Right lobe of liver (tissue), 6 donors: ENCODE measurements around the gene EPOP. TPM values are rescaled to one million over a fixed set of nuclear protein-coding genes. Genes with fewer than 3 reads are reported as not detected.
A peak's percentile ranks its signal among the peaks of the same experiment; 100 is the strongest.

Experiments
- ATAC-seq, 4 donors: fragments of 200-7000 bp; cut with Tn5 transposase; one replicate each; pipeline ENCODE4 v1.9.1; 2020; ENCODE audit warnings: mild to moderate bottlenecking in 4 of 4, moderate library complexity in 4 of 4
- DNase-seq, 3 donors: peaks; one replicate each; pipeline ENCODE4 v3.0.0-alpha.2; 2020
- H3K27ac ChIP-seq, 3 donors: fragments of 200-600 bp; one replicate each; pipeline ENCODE4 v1.8.0; 2022
- H3K27me3 ChIP-seq, 2 donors: fragments of 200-600 bp; one replicate each; pipeline ENCODE4 v1.8.0; 2022
- H3K36me3 ChIP-seq, 4 donors: fragments of 200-600 bp; sonication (generic) in 1 of 4; one replicate each; pipeline versions ENCODE4 v1.5.1 to v1.8.0; 2017 to 2022; ENCODE audit warnings: control low read depth in 1 of 4
- H3K4me1 ChIP-seq, 4 donors: fragments of 200-600 bp; sonication (generic) in 1 of 4; one replicate each; pipeline versions ENCODE4 v1.5.1 to v1.8.0; 2017 to 2022; ENCODE audit warnings: control low read depth in 1 of 4
- H3K4me3 ChIP-seq, 3 donors: fragments of 200-600 bp; one replicate each; pipeline ENCODE4 v1.8.0; 2022
- H3K9me3 ChIP-seq, 4 donors: fragments of 200-600 bp; sonication (generic) in 1 of 4; one replicate each; pipeline versions ENCODE4 v1.5.1 to v1.8.0; 2017 to 2022; ENCODE audit warnings: control low read depth in 1 of 4
- POLR2A ChIP-seq: fragments of 450-650 bp; IDR thresholded peaks from one replicate; pipeline ENCODE4 v1.6.1; 2017; ENCODE audit warnings: antibody characterized with exemption, mild to moderate bottlenecking
- WGBS: methylation state at CpG from one replicate; pipeline ENCODE4 v1.1.6; 2018; ENCODE audit warnings: low coverage, low lambda C conversion rate; ENCODE audit not compliant: insufficient coverage; ENCODE audit errors: missing lambda C conversion rate; 5-methylcytosine and 5-hydroxymethylcytosine counted together
- intact Hi-C, 2 donors: fragments of 100-400 bp; cut with DNase I; formaldehyde crosslinking; loops; one replicate each; pipeline versions ENCODE4 v1.11.2 to v1.14.1; 2022
- total RNA-seq, 6 experiments: library from RNA; depleted of rRNA in 2 of 6; stranded (reverse); fragments of >200 nt in 2 of 6; fragmentation: NEBNext Ultra II Directional in 3 of 6; extraction: Animal tissue kit (Norgen Biotek cat#: 25700) in 3 of 6; gene quantifications; one replicate each; pipeline versions ENCODE4 v1.1.0 to v1.2.4, GENCODE V29; 2016 to 2023
- TF ChIP-seq, protein P1 (sequence below), 4 donors: fragments of 200-600 bp in 3 of 4; fragments of 450-650 bp in 1 of 4; IDR thresholded peaks; one replicate each; pipeline versions ENCODE4 v1.5.1 to v1.8.0; 2016 to 2022; ENCODE audit warnings: antibody characterized with exemption in 4 of 4, mild to moderate bottlenecking in 2 of 4
- donor health status: DM: no; HTN: yes; CAD: no.
- donor health status: DM: no; HTN: no; CAD: no.
- donor health status: DM: no; HTN: no; CAD: no.
- donor health status: DM: no; HTN: yes; CAD: no.
- donor health status: DM: no; HTN: yes; CAD: no.

EPOP gene
- total RNA-seq, 6 experiments from 2014 or later, result 1.1 to 6.0 (median 3.0) TPM

DNA sequence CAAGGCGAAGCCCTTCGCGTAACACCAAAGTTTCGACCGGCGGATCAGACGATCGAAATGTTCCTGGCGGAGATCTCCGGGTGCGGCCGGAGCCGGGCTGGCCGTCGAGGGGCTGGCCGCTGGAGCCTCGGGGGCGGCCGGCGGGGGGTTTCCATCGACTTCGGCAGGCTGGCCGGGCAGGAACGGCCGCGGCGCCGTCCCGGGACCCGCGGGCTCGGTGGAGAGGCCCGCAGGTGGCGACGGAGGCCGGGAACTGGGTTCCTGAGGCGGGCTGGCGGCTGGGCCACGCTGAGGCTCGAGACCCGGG is 1.1 kb downstream of the EPOP start:
- H3K27me3 ChIP-seq, result no peaks in the 10 kb centered on the region
- H3K4me3 ChIP-seq, result peak overlapping the region; percentile 49 to 70 (median 56)
- intact Hi-C loops, result no loop called here
- no peaks in the 10 kb centered on the region for H3K36me3 ChIP-seq
- H3K27ac ChIP-seq, result no peak overlapping the region
- DNase-seq (peak; percentile 54 to 60 (median 58)), ATAC-seq (peak; percentile 1 to 17 (median 5))
- no peak for TF ChIP-seq POLR2A
- TF ChIP-seq, protein P1, sequence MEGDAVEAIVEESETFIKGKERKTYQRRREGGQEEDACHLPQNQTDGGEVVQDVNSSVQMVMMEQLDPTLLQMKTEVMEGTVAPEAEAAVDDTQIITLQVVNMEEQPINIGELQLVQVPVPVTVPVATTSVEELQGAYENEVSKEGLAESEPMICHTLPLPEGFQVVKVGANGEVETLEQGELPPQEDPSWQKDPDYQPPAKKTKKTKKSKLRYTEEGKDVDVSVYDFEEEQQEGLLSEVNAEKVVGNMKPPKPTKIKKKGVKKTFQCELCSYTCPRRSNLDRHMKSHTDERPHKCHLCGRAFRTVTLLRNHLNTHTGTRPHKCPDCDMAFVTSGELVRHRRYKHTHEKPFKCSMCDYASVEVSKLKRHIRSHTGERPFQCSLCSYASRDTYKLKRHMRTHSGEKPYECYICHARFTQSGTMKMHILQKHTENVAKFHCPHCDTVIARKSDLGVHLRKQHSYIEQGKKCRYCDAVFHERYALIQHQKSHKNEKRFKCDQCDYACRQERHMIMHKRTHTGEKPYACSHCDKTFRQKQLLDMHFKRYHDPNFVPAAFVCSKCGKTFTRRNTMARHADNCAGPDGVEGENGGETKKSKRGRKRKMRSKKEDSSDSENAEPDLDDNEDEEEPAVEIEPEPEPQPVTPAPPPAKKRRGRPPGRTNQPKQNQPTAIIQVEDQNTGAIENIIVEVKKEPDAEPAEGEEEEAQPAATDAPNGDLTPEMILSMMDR (IDR thresholded peaks at IDR 0.05), result peak in 1 of 4 donors; percentile 16
- H3K4me1 ChIP-seq, result peaks cover 0 to 22% (median 0%) of the 10 kb centered on the region in 4 donors
- no peaks in the 10 kb centered on the region for H3K9me3 ChIP-seq
- no CpG with 5 or more reads among the region's 41 CpGs for WGBS

GRCh38 chr17:38672788-38673706 is 1.7 kb downstream of the EPOP start:
- TF ChIP-seq, protein P1 (IDR thresholded peaks at IDR 0.05), result no peak
- TF ChIP-seq POLR2A, result no peak
- intact Hi-C loops, result no loop called here

GRCh38 chr17:38671939-38672720 is 2.6 kb downstream of the EPOP start:
- H3K9me3 ChIP-seq, result no peaks in the 10 kb centered on the region
- intact Hi-C loops, result no loop called here
- no peak for TF ChIP-seq POLR2A
- TF ChIP-seq, protein P1 (IDR thresholded peaks at IDR 0.05), result no peak
- peaks cover 0 to 20% (median 0%) of the 10 kb centered on the region in 4 donors for H3K4me1 ChIP-seq
- no peak for ATAC-seq
- no peak for DNase-seq
- no peak overlapping the region for H3K4me3 ChIP-seq
- WGBS, result 71% methylated on average over 11 of the region's 12 CpGs
- no peaks in the 10 kb centered on the region for H3K27me3 ChIP-seq
- H3K36me3 ChIP-seq, result no peaks in the 10 kb centered on the region
- no peak overlapping the region for H3K27ac ChIP-seq

More at GRCh38 chr17:38672788-38673706, 1.7 kb downstream of the EPOP start:
- Histone ChIP-seq H3K27me3 (no peaks in the 10 kb centered on the region), H3K4me3 (peak overlapping the region; percentile 49 to 70 (median 56)), H3K4me1 (peaks cover 0 to 22% (median 0%) of the 10 kb centered on the region in 4 donors), H3K36me3 (no peaks in the 10 kb centered on the region), H3K9me3 (no peaks in the 10 kb centered on the region), H3K27ac (no peak overlapping the region)
- no peak for DNase-seq
- 22% methylated on average over 18 of the region's 46 CpGs for WGBS
- ATAC-seq, result no peak

- peaks cover 0 to 11% (median 0%) of the 10 kb centered on the region in 4 donors for H3K4me1 ChIP-seq
- DNase-seq (no peak), ATAC-seq (no peak)
- H3K9me3 ChIP-seq, result no peaks in the 10 kb centered on the region
- no peak overlapping the region for H3K27ac ChIP-seq
- no peaks in the 10 kb centered on the region for H3K27me3 ChIP-seq
- no peaks in the 10 kb centered on the region for H3K36me3 ChIP-seq
- WGBS, result 19% methylated on average over 6 of the region's 6 CpGs
- TF ChIP-seq, protein P1 (IDR thresholded peaks at IDR 0.05), result no peak
- TF ChIP-seq POLR2A, result no peak
- intact Hi-C loops, result loop anchor here in 1 of 2 donors (5.0 to 10.0 kb wide), 2 partner anchors 85 to 177 kb away; no protein-coding TSS in a partner anchor
- no peak overlapping the region for H3K4me3 ChIP-seq
Observed at GRCh38 chr17:38669520-38669919, 5.2 kb downstream of the EPOP start.
